Gastrocnemius medialis (tissue), 4 donors: Measurements from ENCODE around the gene TSHZ3. TPM values are rescaled to one million over a fixed set of nuclear protein-coding genes. Genes with fewer than 3 reads are reported as not detected.

Experiments
- ATAC-seq, 2 donors: fragments of 150-250 bp; one replicate each; pipeline ENCODE4 v1.9.1; 2016
- DNase-seq, 2 donors: peaks; one replicate each; pipeline ENCODE4 v3.0.0-alpha.2; 2019
- H3K27ac ChIP-seq, 4 donors: fragments of 200-600 bp; sonication (generic); 1 replicate in 1 of 4; 2 replicates in 3 of 4; pipeline ENCODE4 v1.5.1; 2016 to 2018; ENCODE audit warnings: mild to moderate bottlenecking in 2 of 4, moderate library complexity in 1 of 4
- H3K27me3 ChIP-seq, 3 donors: fragments of 200-600 bp; sonication (generic) in 2 of 3; 1 replicate in 1 of 3; 2 replicates in 2 of 3; pipeline versions ENCODE4 v1.5.1 to v1.6.0; 2016 to 2019; ENCODE audit warnings: mild to moderate bottlenecking in 1 of 3, moderate library complexity in 1 of 3
- H3K36me3 ChIP-seq, 2 donors: fragments of 200-600 bp; sonication (generic) in 1 of 2; one replicate each; pipeline ENCODE4 v1.5.1; 2017 to 2018
- H3K4me1 ChIP-seq, 2 donors: fragments of 200-600 bp; sonication (generic) in 1 of 2; one replicate each; pipeline ENCODE4 v1.5.1; 2016 to 2017; ENCODE audit warnings: mild to moderate bottlenecking in 2 of 2
- H3K4me3 ChIP-seq, 4 donors: fragments of 200-600 bp; sonication (generic) in 3 of 4; 1 replicate in 1 of 4; 2 replicates in 3 of 4; pipeline ENCODE4 v1.5.1; 2016 to 2019; ENCODE audit warnings: mild to moderate bottlenecking in 2 of 4
- H3K9me3 ChIP-seq, 3 donors: fragments of 200-600 bp; sonication (generic) in 2 of 3; 1 replicate in 1 of 3; 2 replicates in 2 of 3; pipeline ENCODE4 v1.5.1; 2016 to 2019
- POLR2A ChIP-seq, 2 donors: fragments of 450-650 bp; IDR thresholded peaks; one replicate each; pipeline ENCODE4 v1.6.1; 2017; ENCODE audit warnings: antibody characterized with exemption in 2 of 2, mild to moderate bottlenecking in 2 of 2, moderate library complexity in 2 of 2
- in situ Hi-C, 4 donors: fragments of 200-750 bp; cut with MboI; loops; one replicate each; pipeline versions ENCODE4 v1.15.0 to v1.8.0; 2017; ENCODE audit warnings: low sequenced_read_pairs in 4 of 4
- intact Hi-C: fragments of 100-400 bp; cut with DNase I; formaldehyde crosslinking; loops from one replicate; pipeline ENCODE4 v1.15.1; 2023; ENCODE audit warnings: low total_unique reads
- total RNA-seq, 4 donors: library from RNA; depleted of rRNA; stranded (reverse); fragments of >200 nt; gene quantifications; one replicate each; pipeline versions ENCODE4 v1.1.0 to v1.2.3, GENCODE V29; 2016
- TF ChIP-seq, protein P1 (sequence below), 5 experiments: fragments of 450-650 bp in 3 of 5; fragments of 200-600 bp in 2 of 5; sonication (generic) in 2 of 5; IDR thresholded peaks in 4 of 5; conservative IDR thresholded peaks in 1 of 5; 1 replicate in 4 of 5; 2 replicates in 1 of 5; pipeline ENCODE4 v1.5.1; 2016 to 2019; ENCODE audit warnings: antibody characterized with exemption in 5 of 5, mild to moderate bottlenecking in 3 of 5, moderate library complexity in 3 of 5

Gene TSHZ3
- total RNA-seq, 4 donors from 2014 or later, result 1.6 to 2.3 (median 1.9) TPM

DNA sequence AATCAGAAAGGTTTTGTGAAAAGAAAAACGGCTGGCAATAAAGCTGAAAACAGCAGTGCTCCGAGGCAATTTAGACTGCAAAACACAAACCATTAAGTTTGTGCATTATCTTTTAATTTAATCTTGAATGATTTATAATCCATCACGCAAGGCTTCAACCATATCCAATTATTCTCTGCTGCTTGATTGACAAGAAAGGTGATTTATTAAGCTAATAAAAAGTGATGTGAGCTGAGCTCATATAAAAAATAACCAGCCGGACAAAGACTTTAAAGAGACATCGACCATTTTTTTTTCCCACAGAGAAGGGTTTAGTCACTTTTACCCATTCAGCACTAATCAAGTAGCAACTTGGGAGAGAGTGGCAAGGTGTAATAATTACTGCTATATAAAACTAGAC, 33.6 kb downstream of the TSHZ3 start:
- Histone ChIP-seq H3K4me1 (peaks cover 4 to 18% of the 10 kb centered on the region in 2 donors), H3K9me3 (no peaks in the 10 kb centered on the region), H3K36me3 (no peaks in the 10 kb centered on the region), H3K27me3 (peaks cover 0 to 11% (median 0%) of the 10 kb centered on the region in 3 donors), H3K4me3 (no peak overlapping the region), H3K27ac (no peak overlapping the region)
- in situ Hi-C loops (no loop called here), intact Hi-C loops (no loop called here)
- DNase-seq (no peak), ATAC-seq (no peak)
- TF ChIP-seq, protein P1, sequence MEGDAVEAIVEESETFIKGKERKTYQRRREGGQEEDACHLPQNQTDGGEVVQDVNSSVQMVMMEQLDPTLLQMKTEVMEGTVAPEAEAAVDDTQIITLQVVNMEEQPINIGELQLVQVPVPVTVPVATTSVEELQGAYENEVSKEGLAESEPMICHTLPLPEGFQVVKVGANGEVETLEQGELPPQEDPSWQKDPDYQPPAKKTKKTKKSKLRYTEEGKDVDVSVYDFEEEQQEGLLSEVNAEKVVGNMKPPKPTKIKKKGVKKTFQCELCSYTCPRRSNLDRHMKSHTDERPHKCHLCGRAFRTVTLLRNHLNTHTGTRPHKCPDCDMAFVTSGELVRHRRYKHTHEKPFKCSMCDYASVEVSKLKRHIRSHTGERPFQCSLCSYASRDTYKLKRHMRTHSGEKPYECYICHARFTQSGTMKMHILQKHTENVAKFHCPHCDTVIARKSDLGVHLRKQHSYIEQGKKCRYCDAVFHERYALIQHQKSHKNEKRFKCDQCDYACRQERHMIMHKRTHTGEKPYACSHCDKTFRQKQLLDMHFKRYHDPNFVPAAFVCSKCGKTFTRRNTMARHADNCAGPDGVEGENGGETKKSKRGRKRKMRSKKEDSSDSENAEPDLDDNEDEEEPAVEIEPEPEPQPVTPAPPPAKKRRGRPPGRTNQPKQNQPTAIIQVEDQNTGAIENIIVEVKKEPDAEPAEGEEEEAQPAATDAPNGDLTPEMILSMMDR (IDR thresholded peaks at IDR 0.05 in 4 of 5, conservative IDR thresholded peaks at IDR 0.05 in 1 of 5), result no peak
- no peak for TF ChIP-seq POLR2A (IDR thresholded peaks at IDR 0.05)

DNA sequence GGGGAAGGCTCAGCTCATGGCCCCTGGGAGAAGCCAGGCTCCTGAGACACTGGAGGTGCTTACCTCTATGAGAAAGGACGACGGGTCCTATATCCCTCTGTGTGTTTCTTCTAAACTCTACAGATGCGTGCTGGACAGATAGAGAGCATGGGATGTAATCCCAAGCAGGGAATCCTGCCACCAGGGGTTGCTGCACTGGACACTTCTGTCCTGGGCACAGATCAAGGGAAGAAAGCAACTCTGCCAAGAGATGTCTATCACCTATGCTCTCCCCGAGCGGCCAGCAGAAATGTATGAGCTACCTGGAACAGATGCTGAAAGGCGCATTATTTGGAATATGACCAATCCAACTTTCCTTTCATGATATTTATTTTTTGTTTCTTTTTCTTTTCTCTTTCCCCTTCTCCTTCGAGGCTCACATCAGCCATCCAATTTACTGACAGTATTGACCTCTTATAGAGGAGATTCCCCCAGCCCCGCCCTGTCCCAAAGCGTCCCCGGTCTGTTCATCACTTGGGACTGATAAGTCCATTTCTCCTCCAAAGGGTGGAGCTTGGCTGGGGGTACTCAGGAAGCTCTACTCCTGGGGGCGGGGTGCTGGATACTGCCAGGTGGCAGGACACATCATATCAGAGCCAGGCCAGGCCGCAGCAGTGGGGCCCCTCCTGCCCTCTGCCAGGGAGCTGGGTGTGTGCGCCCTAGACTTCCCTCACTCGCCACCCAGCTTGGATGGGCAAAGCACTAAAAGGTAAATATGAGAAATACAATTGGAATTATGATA, 34.2 kb downstream of the TSHZ3 start:
- H3K4me1 ChIP-seq, result peaks cover 4 to 18% of the 10 kb centered on the region in 2 donors
- intact Hi-C loops, result no loop called here

DNA sequence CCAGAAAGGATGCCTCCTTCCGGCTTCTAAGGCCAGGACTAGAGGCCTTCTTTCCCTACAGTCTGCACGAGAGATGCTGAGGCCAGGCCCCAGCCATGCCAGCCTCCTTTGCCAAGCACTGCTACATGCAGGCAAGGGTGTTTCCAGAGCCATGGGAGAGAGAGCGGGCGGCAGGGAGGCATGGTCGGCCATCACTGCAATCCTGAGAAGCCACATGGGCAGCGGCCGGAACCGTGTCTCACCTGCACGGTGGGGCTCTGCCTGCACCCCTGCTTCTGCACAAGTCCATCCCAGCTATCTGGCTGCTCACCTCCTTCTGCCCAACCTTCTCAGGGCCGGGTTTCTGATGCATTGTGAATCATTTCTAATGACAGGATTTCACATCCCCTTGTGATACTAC, 35.1 kb downstream of the TSHZ3 start:
- Histone ChIP-seq H3K36me3 (no peaks in the 10 kb centered on the region), H3K9me3 (no peaks in the 10 kb centered on the region), H3K4me3 (no peak overlapping the region), H3K27me3 (peaks cover 0 to 11% (median 0%) of the 10 kb centered on the region in 3 donors), H3K4me1 (peaks cover 4 to 18% of the 10 kb centered on the region in 2 donors), H3K27ac (no peak overlapping the region)
- DNase-seq, result no peak
- intact Hi-C loops (no loop called here), in situ Hi-C loops (no loop called here)
- TF ChIP-seq POLR2A (IDR thresholded peaks at IDR 0.05), result no peak
- TF ChIP-seq, protein P1 (IDR thresholded peaks at IDR 0.05 in 4 of 5, conservative IDR thresholded peaks at IDR 0.05 in 1 of 5), result no peak
- no peak for ATAC-seq

More for the DNA sequence above, 34.2 kb downstream of the TSHZ3 start:
- ATAC-seq (no peak), DNase-seq (no peak)
- Histone ChIP-seq H3K36me3 (no peaks in the 10 kb centered on the region), H3K27ac (no peak overlapping the region), H3K27me3 (peaks cover 0 to 11% (median 0%) of the 10 kb centered on the region in 3 donors), H3K4me3 (no peak overlapping the region), H3K9me3 (no peaks in the 10 kb centered on the region)
- TF ChIP-seq, protein P1 (IDR thresholded peaks at IDR 0.05 in 4 of 5, conservative IDR thresholded peaks at IDR 0.05 in 1 of 5), result no peak
- TF ChIP-seq POLR2A (IDR thresholded peaks at IDR 0.05), result no peak
- in situ Hi-C loops, result no loop called here

DNA sequence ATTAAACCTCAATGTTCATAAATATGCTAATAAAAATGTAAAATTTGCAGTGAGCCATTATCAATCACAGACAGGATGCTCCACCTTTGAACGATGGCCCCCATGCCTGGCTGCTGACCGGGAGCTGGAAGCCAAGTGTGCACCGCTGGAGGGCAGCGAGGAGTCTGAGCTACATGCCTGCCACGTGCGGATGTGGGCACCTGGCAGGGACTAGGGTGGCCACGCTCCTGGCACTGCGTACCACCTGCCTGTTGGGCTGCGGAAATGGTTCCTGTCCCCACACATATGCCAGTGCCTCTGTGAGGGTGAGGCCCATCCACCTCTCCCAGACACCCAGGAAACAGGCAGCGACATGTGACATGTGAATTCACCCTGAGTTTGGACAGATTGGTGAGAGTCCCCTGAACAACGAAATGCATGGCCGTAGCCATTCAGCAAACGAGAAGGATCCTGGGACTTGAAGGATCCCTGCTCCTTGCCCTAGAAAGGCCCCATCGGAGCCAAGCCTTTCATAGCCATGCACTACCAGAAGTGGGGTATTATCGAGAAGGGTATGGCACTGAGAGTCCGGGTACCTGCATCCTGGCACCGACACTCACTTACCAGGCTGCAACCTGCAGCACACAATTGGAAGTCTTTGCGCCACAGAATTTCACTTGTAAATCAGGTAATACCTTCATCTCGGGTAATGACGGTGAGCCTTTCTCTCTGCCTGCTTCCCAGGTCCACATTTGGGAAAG, 35.8 kb downstream of the TSHZ3 start:
- intact Hi-C loops, result no loop called here
- DNase-seq, result no peak
- Histone ChIP-seq H3K36me3 (no peaks in the 10 kb centered on the region), H3K4me3 (no peak overlapping the region), H3K9me3 (no peaks in the 10 kb centered on the region), H3K27me3 (peaks cover 0 to 11% (median 0%) of the 10 kb centered on the region in 3 donors), H3K4me1 (peaks cover 4 to 18% of the 10 kb centered on the region in 2 donors), H3K27ac (no peak overlapping the region)
- TF ChIP-seq, protein P1 (IDR thresholded peaks at IDR 0.05 in 4 of 5, conservative IDR thresholded peaks at IDR 0.05 in 1 of 5), result no peak
- no peak for TF ChIP-seq POLR2A (IDR thresholded peaks at IDR 0.05)
- in situ Hi-C loops, result no loop called here
- no peak for ATAC-seq
